ENCODE data around the gene FAM3B.

GRCh38 chr21:41327753-41328152, 11.2 kb downstream of the FAM3B start:
- TF ChIP-seq TARDBP (IDR thresholded peaks at IDR 0.05) (no peak), LEF1 (IDR thresholded peaks at IDR 0.05; ENCODE audit: borderline replicate concordance) (no peak)

Data from HEK293T (cell line).